ENCODE results near the gene WDR88.
"Not testable (repeated sequence)": the region's sequence is repeated elsewhere in the genome, so short reads cannot be mapped to it uniquely, and the experiment has no call there.

WDR88 gene

GRCh38 chr19:33132021-33132420 lies at the start of gene WDR88:
WDR88 (plus strand) TSS chr19:33132114; CDS start chr19:33132170, 56 bp downstream.
- no peak for DNase-seq (ENCODE audit: low read depth in 1 of 2, low spot score in 1 of 2)

GRCh38 chr19:33085570-33086128 lies 46.3 kb upstream of the WDR88 start:
- no peak for DNase-seq (ENCODE audit: low read depth in 1 of 2, low spot score in 1 of 2)

- no peak for DNase-seq (ENCODE audit: low read depth in 1 of 2, low spot score in 1 of 2)
Observed at GRCh38 chr19:33086955-33087354, 45.0 kb upstream of the WDR88 start.

GRCh38 chr19:33089010-33089409 lies 42.9 kb upstream of the WDR88 start:
- no peak for DNase-seq (ENCODE audit: low read depth in 1 of 2, low spot score in 1 of 2)

- no peak for DNase-seq (ENCODE audit: low read depth in 1 of 2, low spot score in 1 of 2)
Observed at GRCh38 chr19:33090179-33090578, 41.7 kb upstream of the WDR88 start.

- DNase-seq (ENCODE audit: low read depth in 1 of 2, low spot score in 1 of 2) = no peak
Observed at GRCh38 chr19:33093420-33094210, 38.3 kb upstream of the WDR88 start.

- no peak for DNase-seq (ENCODE audit: low read depth in 1 of 2, low spot score in 1 of 2)
Observed at GRCh38 chr19:33094436-33095067, 37.4 kb upstream of the WDR88 start.

- no peak for DNase-seq (ENCODE audit: low read depth in 1 of 2, low spot score in 1 of 2)
Observed at GRCh38 chr19:33096005-33096404, 35.9 kb upstream of the WDR88 start.

GRCh38 chr19:33098055-33098534 lies 33.8 kb upstream of the WDR88 start:
- DNase-seq (ENCODE audit: low read depth in 1 of 2, low spot score in 1 of 2) = no peak

- no peak for DNase-seq (ENCODE audit: low read depth in 1 of 2, low spot score in 1 of 2)
Observed at GRCh38 chr19:33100894-33101644, 30.8 kb upstream of the WDR88 start.

GRCh38 chr19:33102893-33103292 lies 29.0 kb upstream of the WDR88 start:
- DNase-seq (ENCODE audit: low read depth in 1 of 2, low spot score in 1 of 2) = no peak

GRCh38 chr19:33108161-33108560 lies 23.8 kb upstream of the WDR88 start:
- DNase-seq (ENCODE audit: low read depth in 1 of 2, low spot score in 1 of 2) = no peak

GRCh38 chr19:33110137-33110910 lies 21.6 kb upstream of the WDR88 start:
- DNase-seq (ENCODE audit: low read depth in 1 of 2, low spot score in 1 of 2) = no peak

GRCh38 chr19:33111587-33111986 lies 20.3 kb upstream of the WDR88 start:
- DNase-seq (ENCODE audit: low read depth in 1 of 2, low spot score in 1 of 2) = no peak

GRCh38 chr19:33114312-33114711 lies 17.6 kb upstream of the WDR88 start:
- no peak for DNase-seq (ENCODE audit: low read depth in 1 of 2, low spot score in 1 of 2)

GRCh38 chr19:33117501-33117900 lies 14.4 kb upstream of the WDR88 start:
- no peak for DNase-seq (ENCODE audit: low read depth in 1 of 2, low spot score in 1 of 2)

- no peak for DNase-seq (ENCODE audit: low read depth in 1 of 2, low spot score in 1 of 2)
Observed at GRCh38 chr19:33118643-33119042, 13.3 kb upstream of the WDR88 start.

- DNase-seq (ENCODE audit: low read depth in 1 of 2, low spot score in 1 of 2) = no peak
Observed at GRCh38 chr19:33124207-33125098, 7.5 kb upstream of the WDR88 start.

- peak; percentile 9 to 23 for DNase-seq (ENCODE audit: low read depth in 1 of 2, low spot score in 1 of 2)
Observed at GRCh38 chr19:33125929-33126388, 6.0 kb upstream of the WDR88 start.

- not testable (repeated sequence) for DNase-seq (ENCODE audit: low read depth in 1 of 2, low spot score in 1 of 2)
Observed at GRCh38 chr19:33126712-33127111, 5.2 kb upstream of the WDR88 start.

Measured in activated T-helper 1 cell treated with anti-CD3 and anti-CD28 coated beads, Interleukin-2, amount 50 U/mL, for 16 hours (primary cell).